Small intestine (tissue), 7 donors: ENCODE data around the gene RPS6KA5. TPM values are rescaled to one million over a fixed set of nuclear protein-coding genes. Genes with fewer than 3 reads are reported as not detected.
"Not testable (repeated sequence)": the region's sequence is repeated elsewhere in the genome, so short reads cannot be mapped to it uniquely, and the experiment has no call there.

ENCODE experiments used
- DNase-seq, 2 donors: peaks; one replicate each; pipeline versions ENCODE4 v3.0.0 to v3.0.0-alpha.2; 2013
- FAIRE-seq: peaks from 2 replicates; lab custom pipeline; 2012; peaks lifted over from hg19 to GRCh38; lab: Jason Lieb, UNC
- H3K27ac ChIP-seq, 3 donors: one replicate each; pipeline ENCODE4 v1.5.1; 2013; ENCODE audit warnings: low read length in 2 of 3, mild to moderate bottlenecking in 2 of 3, control low read depth in 1 of 3, inconsistent platforms in 1 of 3, low read depth in 1 of 3, moderate library complexity in 1 of 3
- H3K27me3 ChIP-seq, 3 donors: one replicate each; pipeline ENCODE4 v1.6.1; 2013; ENCODE audit warnings: low read length in 3 of 3, inconsistent platforms in 1 of 3; ENCODE audit not compliant: control insufficient read depth in 3 of 3, insufficient read depth in 3 of 3
- H3K36me3 ChIP-seq, 3 donors: one replicate each; pipeline ENCODE4 v1.6.1; 2013; ENCODE audit warnings: low read length in 3 of 3, inconsistent platforms in 1 of 3, low read depth in 1 of 3, mild to moderate bottlenecking in 1 of 3, moderate library complexity in 1 of 3; ENCODE audit not compliant: control insufficient read depth in 3 of 3, insufficient read depth in 2 of 3
- H3K4me1 ChIP-seq, 3 donors: one replicate each; pipeline ENCODE4 v1.6.1; 2013; ENCODE audit warnings: low read length in 2 of 3, inconsistent platforms in 1 of 3, low read depth in 1 of 3, mild to moderate bottlenecking in 1 of 3, moderate library complexity in 1 of 3; ENCODE audit not compliant: control insufficient read depth in 3 of 3, insufficient read depth in 2 of 3
- H3K4me3 ChIP-seq, 3 donors: one replicate each; pipeline ENCODE4 v1.5.1; 2013; ENCODE audit warnings: low read length in 3 of 3, control low read depth in 1 of 3, inconsistent platforms in 1 of 3, low read depth in 1 of 3, mild to moderate bottlenecking in 1 of 3, moderate library complexity in 1 of 3
- H3K9me3 ChIP-seq, 2 donors: one replicate each; pipeline ENCODE4 v1.6.1; 2013; ENCODE audit warnings: low read depth in 1 of 2, low read length in 1 of 2; ENCODE audit not compliant: control insufficient read depth in 2 of 2, insufficient read depth in 1 of 2
- WGBS, 3 donors: extraction: QIAGEN DNeasy Blood & Tissue Kit; methylation state at CpG; one replicate each; pipeline ENCODE4 v1.1.7; 2013; 5-methylcytosine and 5-hydroxymethylcytosine counted together
- polyA plus RNA-seq, 4 donors: library from polyadenylated mRNA; stranded (reverse) in 3 of 4; unstranded in 1 of 4; fragments of 200-250 nt in 3 of 4; fragments of 120-200 nt in 1 of 4; gene quantifications; one replicate each; pipeline versions ENCODE4 v1.2.1 to v1.2.3, GENCODE V29; 2013
- donor health status: healthy with polysubstance abuse.
- donor health status: control.
- donor health status: control.
- donor health status: Bipolar disorder and iron deficiency.
- donor health status: healthy.

RPS6KA5 gene
- polyA plus RNA-seq, 4 donors, result 1.9 to 9.5 (median 3.8) TPM

DNA sequence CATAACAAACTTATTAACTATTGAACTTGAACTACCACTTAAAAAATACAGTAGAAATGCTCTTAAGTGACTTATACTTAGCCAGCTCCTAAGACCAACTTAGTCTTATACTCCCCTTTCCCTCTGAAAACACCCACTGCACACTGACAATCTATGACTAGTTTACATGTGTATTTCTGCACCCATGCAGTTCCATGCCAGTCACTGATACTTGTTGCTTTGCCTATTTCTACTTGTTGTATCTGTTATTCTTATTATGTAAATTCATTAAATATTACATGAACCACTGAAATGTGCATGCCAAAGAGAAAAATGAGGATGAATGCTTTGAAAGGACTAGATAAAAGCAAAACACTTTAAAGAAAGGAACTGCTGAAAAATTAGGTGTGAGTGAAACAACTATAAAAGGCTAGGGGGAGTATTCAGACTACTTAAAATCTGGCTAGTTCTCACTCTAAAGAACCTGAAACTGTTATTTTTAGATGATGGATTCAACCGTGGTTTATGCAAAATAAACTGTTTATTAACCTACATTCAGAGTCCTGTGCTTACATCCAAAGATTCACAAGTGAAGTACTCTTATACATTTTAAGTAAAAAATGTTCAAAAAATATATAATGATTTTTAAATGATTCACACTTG, 74.7 kb downstream of the RPS6KA5 start:
- H3K4me3 ChIP-seq, result no peak overlapping the region
- no peaks in the 10 kb centered on the region for H3K27me3 ChIP-seq
- H3K36me3 ChIP-seq, result peaks cover 0 to 2% (median 0%) of the 10 kb centered on the region in 3 donors
- 41 to 54% (median 52%) methylated on average over 1 of the region's 1 CpG for WGBS, 3 donors
- no peak overlapping the region for H3K27ac ChIP-seq
- FAIRE-seq (no peak), DNase-seq (no peak)
- no peaks in the 10 kb centered on the region for H3K4me1 ChIP-seq
- H3K9me3 ChIP-seq, result no peaks in the 10 kb centered on the region

DNA sequence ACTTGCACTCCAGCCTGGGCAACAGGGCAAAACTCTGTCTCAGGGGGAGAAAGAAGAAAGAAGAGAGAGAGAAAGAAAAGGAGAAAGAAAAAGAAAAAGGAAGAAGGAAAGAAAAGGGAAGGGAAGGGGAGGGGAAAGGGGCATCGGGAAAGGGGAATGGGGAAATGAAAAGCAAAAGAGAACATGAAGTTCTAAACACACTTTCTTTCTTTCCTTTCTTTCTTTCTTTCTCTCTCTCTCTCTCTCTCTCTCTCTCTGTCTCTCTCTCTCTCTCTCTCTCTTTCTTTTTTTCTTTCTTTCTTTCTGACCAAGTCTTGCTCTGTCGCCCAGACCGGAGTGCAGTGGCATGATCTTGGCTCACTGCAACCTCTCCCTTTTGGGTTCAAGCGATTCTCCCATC, 76.9 kb downstream of the RPS6KA5 start:
- Histone ChIP-seq H3K9me3 (no peaks in the 10 kb centered on the region), H3K27me3 (no peaks in the 10 kb centered on the region), H3K4me3 (no peak overlapping the region), H3K27ac (no peak overlapping the region), H3K36me3 (peaks cover 0 to 2% (median 0%) of the 10 kb centered on the region in 3 donors), H3K4me1 (no peaks in the 10 kb centered on the region)
- DNase-seq (no peak), FAIRE-seq (no peak)
- 93 to 96% (median 94%) methylated on average over 4 of the region's 4 CpGs for WGBS, 3 donors

DNA sequence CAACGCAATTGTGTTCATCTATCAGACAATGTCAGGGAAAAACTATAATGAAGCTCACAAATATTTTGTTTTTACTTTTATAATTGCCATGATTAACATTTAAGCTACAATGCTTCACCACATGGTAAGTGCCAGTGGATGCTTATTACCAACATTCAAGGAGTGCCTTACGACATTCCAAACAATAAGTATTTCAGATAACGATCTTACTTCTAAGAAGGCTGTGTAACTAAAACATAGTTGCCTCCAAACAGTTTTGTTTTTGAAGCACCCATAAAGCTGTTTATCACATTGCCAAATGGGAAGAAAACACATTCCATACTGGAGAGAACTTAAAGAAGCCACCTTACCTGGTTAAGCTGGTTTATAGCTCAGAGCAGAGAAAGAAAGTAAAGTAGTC, 78.8 kb downstream of the RPS6KA5 start:
- Histone ChIP-seq H3K27ac (no peak overlapping the region), H3K9me3 (no peaks in the 10 kb centered on the region), H3K4me1 (peaks cover 0 to 11% (median 0%) of the 10 kb centered on the region in 3 donors), H3K27me3 (no peaks in the 10 kb centered on the region), H3K36me3 (peaks cover 0 to 1% (median 0%) of the 10 kb centered on the region in 3 donors), H3K4me3 (no peak overlapping the region)
- FAIRE-seq (no peak), DNase-seq (no peak)
- 89 to 90% (median 90%) methylated on average over 3 of the region's 3 CpGs for WGBS, 3 donors

DNA sequence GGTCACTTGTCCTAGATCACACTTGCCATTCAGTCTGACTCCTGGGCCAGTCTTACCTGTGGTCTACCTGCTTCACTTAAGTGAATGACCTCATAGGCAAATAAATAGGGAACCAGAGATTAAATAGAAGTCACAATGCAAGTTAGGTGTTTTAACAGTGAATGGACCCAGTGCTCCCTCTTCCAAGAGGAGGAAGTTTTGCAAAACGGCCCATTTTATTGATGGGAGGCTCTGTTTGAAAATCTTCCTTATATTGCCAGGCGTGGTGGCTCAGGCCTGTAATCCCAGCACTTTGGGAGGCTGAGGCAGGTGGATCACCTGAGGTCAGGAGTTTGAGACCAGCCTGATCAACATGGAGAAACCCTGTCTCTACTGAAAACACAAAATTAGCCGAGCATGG, 79.8 kb downstream of the RPS6KA5 start:
- WGBS, 3 donors, result 75 to 80% (median 79%) methylated on average over 3 of the region's 3 CpGs
- not testable (repeated sequence) for H3K9me3 ChIP-seq, H3K27me3 ChIP-seq, H3K36me3 ChIP-seq, FAIRE-seq, H3K4me3 ChIP-seq, DNase-seq, H3K27ac ChIP-seq
- H3K4me1 ChIP-seq, result peaks cover 0 to 18% (median 0%) of the 10 kb centered on the region in 3 donors

DNA sequence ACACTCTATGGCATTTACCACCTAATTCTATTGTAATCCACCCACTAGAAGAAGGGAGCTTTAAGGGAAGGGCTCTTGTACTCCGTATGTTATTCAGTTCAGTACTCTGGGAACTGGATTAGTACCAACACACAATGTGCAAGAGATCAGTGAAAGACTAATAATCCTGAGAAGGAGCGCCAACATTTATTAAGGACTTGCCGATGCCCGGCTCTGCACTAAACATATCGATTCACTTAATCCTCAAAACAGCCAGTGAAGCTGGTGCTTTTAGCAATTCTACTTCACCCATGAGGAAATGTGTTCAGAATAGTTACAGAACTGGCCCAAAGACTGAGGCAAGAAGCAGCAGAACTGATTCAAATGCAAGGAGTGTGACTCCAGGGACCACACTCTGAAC, 80.9 kb downstream of the RPS6KA5 start:
- DNase-seq (no peak), FAIRE-seq (no peak)
- H3K9me3 ChIP-seq, result no peaks in the 10 kb centered on the region
- 79 to 96% (median 96%) methylated on average over 5 of the region's 5 CpGs for WGBS, 3 donors
- peaks cover 4 to 24% (median 5%) of the 10 kb centered on the region in 3 donors for H3K4me1 ChIP-seq
- no peaks in the 10 kb centered on the region for H3K36me3 ChIP-seq
- no peak overlapping the region for H3K27ac ChIP-seq
- H3K4me3 ChIP-seq, result no peak overlapping the region
- H3K27me3 ChIP-seq, result no peaks in the 10 kb centered on the region

DNA sequence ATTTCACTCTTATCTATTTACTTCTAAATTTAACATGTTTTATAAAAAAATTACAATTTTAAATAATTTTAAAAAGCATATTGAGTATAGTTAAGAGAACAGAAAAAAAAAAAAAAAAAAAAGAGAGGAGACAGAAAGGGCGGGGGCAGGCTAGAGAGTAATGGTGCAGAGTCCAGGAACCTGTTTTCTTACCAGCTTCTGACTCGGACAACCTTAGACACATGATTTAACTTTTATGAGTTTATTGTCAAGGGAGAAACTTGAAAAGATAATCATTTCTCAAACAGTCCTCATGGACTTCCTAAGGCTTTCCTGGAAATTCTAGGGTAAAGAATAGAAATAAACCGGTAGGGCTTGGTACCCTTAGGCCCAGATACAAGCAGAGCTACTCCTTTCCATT, 84.3 kb downstream of the RPS6KA5 start:
- DNase-seq, result peak; percentile 83 to 88
- Histone ChIP-seq H3K36me3 (no peaks in the 10 kb centered on the region), H3K4me1 (peaks cover 5 to 36% (median 6%) of the 10 kb centered on the region in 3 donors), H3K27me3 (no peaks in the 10 kb centered on the region), H3K4me3 (no peak overlapping the region), H3K9me3 (no peaks in the 10 kb centered on the region), H3K27ac (peak overlapping the region in 2 of 3 donors; percentile 60 to 90)
- FAIRE-seq, result peak; percentile 83
- 26 to 70% (median 45%) methylated on average over 3 of the region's 3 CpGs for WGBS, 3 donors

DNA sequence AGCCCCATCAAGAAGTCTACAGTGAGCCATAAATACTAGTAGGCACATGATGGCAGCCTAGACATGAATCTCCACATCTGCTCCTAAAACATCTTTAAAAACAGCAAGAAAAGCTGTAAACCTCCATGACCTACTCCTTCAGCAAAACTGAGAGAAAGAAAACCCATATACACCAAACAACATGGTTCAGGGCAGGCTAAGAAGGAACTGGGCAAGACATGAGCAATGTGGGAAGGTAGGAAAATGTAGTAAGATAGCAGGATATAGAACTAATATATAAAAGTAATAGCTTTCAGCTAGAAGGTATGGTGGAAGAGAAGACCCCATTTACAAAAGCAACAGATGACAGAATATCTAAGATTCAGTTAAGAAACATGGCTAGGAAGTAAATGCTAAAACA, 88.8 kb downstream of the RPS6KA5 start:
- Histone ChIP-seq H3K27ac (peak overlapping the region in 1 of 3 donors; percentile 5), H3K4me3 (no peak overlapping the region), H3K9me3 (peaks cover 0 to 7% of the 10 kb centered on the region in 2 donors), H3K27me3 (no peaks in the 10 kb centered on the region), H3K4me1 (peaks cover 10 to 36% (median 10%) of the 10 kb centered on the region in 3 donors), H3K36me3 (no peaks in the 10 kb centered on the region)
- FAIRE-seq, result no peak
- DNase-seq, result no peak

DNA sequence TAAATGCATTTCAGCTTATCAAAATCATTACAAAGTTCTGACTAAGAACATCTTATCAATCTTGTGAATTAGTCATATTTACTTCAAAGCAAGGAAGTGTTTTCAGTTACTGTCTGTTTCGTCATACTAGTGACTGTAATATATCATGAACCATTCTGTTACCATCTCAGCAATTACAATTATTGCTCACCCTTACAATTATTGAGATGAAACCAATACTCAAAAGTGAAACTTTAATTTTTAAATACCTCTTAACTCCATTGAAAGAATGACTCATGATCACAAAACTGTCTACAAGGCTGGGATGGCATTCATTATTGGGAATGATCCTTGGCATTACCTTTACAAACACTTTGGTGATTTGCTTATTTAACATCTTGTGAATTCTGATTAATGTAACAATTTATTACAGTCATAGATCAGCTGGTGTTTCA, 90.3 kb downstream of the RPS6KA5 start:
- peak overlapping the region in 1 of 3 donors; percentile 64 for H3K27ac ChIP-seq
- DNase-seq, result peak; percentile 50 to 79
- H3K36me3 ChIP-seq, result no peaks in the 10 kb centered on the region
- peaks cover 0 to 7% of the 10 kb centered on the region in 2 donors for H3K9me3 ChIP-seq
- WGBS, 3 donors, result 7 to 41% (median 17%) methylated on average over 1 of the region's 1 CpG
- peak; percentile 97 for FAIRE-seq
- no peaks in the 10 kb centered on the region for H3K27me3 ChIP-seq
- no peak overlapping the region for H3K4me3 ChIP-seq
- peaks cover 7 to 25% (median 7%) of the 10 kb centered on the region in 3 donors for H3K4me1 ChIP-seq
